A549 (cell line): ENCODE results near the gene CAP2. TPM values are rescaled to one million over a fixed set of nuclear protein-coding genes. Genes with fewer than 3 reads are reported as not detected.

Source experiments
- ATAC-seq, 2 experiments: fragments of 200-7000 bp in 1 of 2; fragments of >200 bp in 1 of 2; cut with Nextera tagmentation in 1 of 2; cut with Tn5 transposase in 1 of 2; 3 replicates each; pipeline versions ENCODE4 v1.8.0 to v1.9.1; 2018 to 2020; ENCODE audit warnings: mild to moderate bottlenecking in 1 of 2, moderate library complexity in 1 of 2
- CTCF ChIA-PET: fragments of 300-600 bp; sonication (Branson Sonifier 250); formaldehyde crosslinking; extraction: SDS; loops from one replicate; lab custom pipeline; 2021; ENCODE audit warnings: antibody characterized with exemption, inconsistent platforms; lab: Yijun Ruan, JAX
- POLR2A ChIA-PET: fragments of 350-600 bp; formaldehyde crosslinking; extraction: SDS; loops from one replicate; lab custom pipeline; 2021; ENCODE audit warnings: antibody characterized with exemption, inconsistent platforms; lab: Yijun Ruan, JAX
- DNase-seq, 2 experiments: peaks; one replicate each; pipeline versions ENCODE4 v3.0.0 to v3.0.0-alpha.2; 2011 to 2016; ENCODE audit warnings: low read depth in 1 of 2, low spot score in 1 of 2
- FAIRE-seq: peaks from 2 replicates; lab custom pipeline; 2011; peaks lifted over from hg19 to GRCh38; lab: Jason Lieb, UNC
- H3K27ac ChIP-seq, 2 experiments: fragments of >200 bp; sonication (Bioruptor Twin); formaldehyde crosslinking; 3 replicates each; pipeline ENCODE4 v1.5.1; 2016 to 2017
- H3K4me1 ChIP-seq: fragments of >200 bp; sonication (Bioruptor Twin); formaldehyde crosslinking; 3 replicates; pipeline ENCODE4 v1.6.1; 2016
- H3K4me2 ChIP-seq: fragments of >200 bp; sonication (Bioruptor Twin); formaldehyde crosslinking; 3 replicates; pipeline ENCODE4 v1.6.1; 2016
- H3K4me3 ChIP-seq: fragments of >200 bp; sonication (Bioruptor Twin); formaldehyde crosslinking; 3 replicates; pipeline ENCODE4 v1.5.1; 2016
- H3K9me3 ChIP-seq: fragments of >200 bp; sonication (Bioruptor Twin); formaldehyde crosslinking; 3 replicates; pipeline ENCODE4 v1.6.1; 2016
- BCL3 ChIP-seq: fragments of >200 bp; sonication (Bioruptor Twin); formaldehyde crosslinking; IDR thresholded peaks from 3 replicates; pipeline ENCODE4 v1.6.1; 2016
- CBX8 ChIP-seq: fragments of 200-600 bp; sonication (generic); IDR thresholded peaks from 2 replicates; pipeline ENCODE4 v1.6.1; 2016
- ELK1 ChIP-seq: fragments of 150-350 bp; IDR thresholded peaks from 2 replicates; pipeline ENCODE4 v1.6.1; 2014; ENCODE audit warnings: low read depth, mild to moderate bottlenecking, low read length
- EP300 ChIP-seq, 2 experiments: fragments of >200 bp; sonication (Bioruptor Twin); formaldehyde crosslinking; IDR thresholded peaks; 2 replicates in 1 of 2; 3 replicates in 1 of 2; pipeline ENCODE4 v1.6.1; 2016 to 2017
- FOXS1 ChIP-seq: fragments of 250-450 bp; sonication (Bioruptor Pico); IDR thresholded peaks from 2 replicates; pipeline ENCODE4 v1.5.0; 2020; ENCODE audit warnings: mild to moderate bottlenecking, moderate library complexity
- HDAC2 ChIP-seq: fragments of 200-600 bp; sonication (generic); IDR thresholded peaks from 2 replicates; pipeline ENCODE4 v1.6.1; 2016
- HES2 ChIP-seq: fragments of >200 bp; sonication (Bioruptor Twin); formaldehyde crosslinking; IDR thresholded peaks from 2 replicates; pipeline ENCODE4 v1.6.1; 2016
- HEYL ChIP-seq: fragments of 250-450 bp; sonication (Bioruptor Pico); IDR thresholded peaks from 2 replicates; pipeline ENCODE4 v1.8.0; 2021; ENCODE audit warnings: mild to moderate bottlenecking, moderate library complexity
- HMGXB4 ChIP-seq: fragments of 250-450 bp; sonication (Bioruptor Pico); IDR thresholded peaks from 2 replicates; pipeline ENCODE4 v1.5.0; 2021; ENCODE audit warnings: mild to moderate bottlenecking, moderate library complexity, borderline replicate concordance
- HOXA7 ChIP-seq: fragments of 250-450 bp; sonication (Bioruptor Pico); IDR thresholded peaks from 2 replicates; pipeline ENCODE4 v1.5.0; 2020; ENCODE audit warnings: mild to moderate bottlenecking, moderate library complexity
- HOXB13 ChIP-seq: fragments of 250-450 bp; sonication (Bioruptor Pico); IDR thresholded peaks from 2 replicates; pipeline ENCODE4 v1.5.0; 2020; ENCODE audit warnings: low read depth, mild to moderate bottlenecking, moderate library complexity
- JUN ChIP-seq, 2 experiments: fragments of >200 bp; sonication (Bioruptor Twin); formaldehyde crosslinking; IDR thresholded peaks; 2 replicates in 1 of 2; 3 replicates in 1 of 2; pipeline ENCODE4 v1.6.1; 2016 to 2017
- JUNB ChIP-seq: fragments of >200 bp; sonication (Bioruptor Twin); formaldehyde crosslinking; IDR thresholded peaks from 2 replicates; pipeline ENCODE4 v1.6.1; 2016
- KDM5A ChIP-seq: fragments of 200-600 bp; sonication (generic); IDR thresholded peaks from 2 replicates; pipeline ENCODE4 v1.6.1; 2016; ENCODE audit warnings: antibody characterized with exemption, mild to moderate bottlenecking
- MAFK ChIP-seq: fragments of 450-650 bp; IDR thresholded peaks from 2 replicates; pipeline ENCODE4 v1.6.1; 2014; ENCODE audit not compliant: partially characterized antibody
- MAZ ChIP-seq: fragments of 150-350 bp; IDR thresholded peaks from 2 replicates; pipeline ENCODE4 v1.6.1; 2014; ENCODE audit warnings: antibody characterized with exemption, low read depth, low read length, borderline replicate concordance
- MYC ChIP-seq: IDR thresholded peaks from 2 replicates; pipeline ENCODE4 v1.6.1; 2012; ENCODE audit warnings: mild to moderate bottlenecking, inconsistent platforms, low read length, improper control_type of control experiment, borderline replicate concordance
- NPAS2 ChIP-seq: fragments of 250-450 bp; sonication (Bioruptor Pico); IDR thresholded peaks from 2 replicates; pipeline ENCODE4 v1.8.0; 2022; ENCODE audit warnings: mild to moderate bottlenecking, moderate library complexity, borderline replicate concordance
- PBX3 ChIP-seq: IDR thresholded peaks from 2 replicates; pipeline ENCODE4 v1.6.1; 2012
- POLR2AphosphoS2 ChIP-seq: conservative IDR thresholded peaks from 2 replicates; pipeline ENCODE4 v1.6.1; 2012; ENCODE audit warnings: low read length, improper control_type of control experiment, inconsistent platforms
- RFX5 ChIP-seq: fragments of 450-650 bp; IDR thresholded peaks from 2 replicates; pipeline ENCODE4 v1.7.1; 2014; ENCODE audit warnings: antibody characterized with exemption, mild to moderate bottlenecking, moderate library complexity
- RNF2 ChIP-seq: fragments of 200-600 bp; sonication (generic); IDR thresholded peaks from 2 replicates; pipeline ENCODE4 v1.6.1; 2016; ENCODE audit warnings: low read depth, mild to moderate bottlenecking, antibody characterized with exemption, moderate library complexity, borderline replicate concordance
- SMC3 ChIP-seq: fragments of >200 bp; sonication (Bioruptor Twin); formaldehyde crosslinking; IDR thresholded peaks from 3 replicates; pipeline ENCODE4 v1.6.1; 2018; ENCODE audit warnings: inconsistent platforms
- USF2 ChIP-seq: fragments of 450-650 bp; IDR thresholded peaks from 2 replicates; pipeline ENCODE4 v1.6.1; 2014; ENCODE audit warnings: antibody characterized with exemption
- ZFP36 ChIP-seq: fragments of 450-650 bp; IDR thresholded peaks from 2 replicates; pipeline ENCODE4 v1.6.1; 2014; ENCODE audit warnings: borderline replicate concordance; ENCODE audit not compliant: partially characterized antibody
- ZSCAN20 ChIP-seq: fragments of 250-450 bp; sonication (Bioruptor Pico); IDR thresholded peaks from 2 replicates; pipeline ENCODE4 v1.8.0; 2022; ENCODE audit warnings: mild to moderate bottlenecking, moderate library complexity
- WGBS: methylation state at CpG from one replicate; pipeline ENCODE4 v1.1.6; 2017; ENCODE audit errors: missing lambda C conversion rate; 5-methylcytosine and 5-hydroxymethylcytosine counted together
- polyA plus RNA-seq, 4 experiments: library from polyadenylated mRNA; depleted of rRNA in 3 of 4; stranded (reverse); fragments of >200 nt; fragmentation: RNase III in 1 of 4; extraction: RNeasy Plus Mini Kit Qiagen cat#74134 plus additional on column Dnase treatment in 1 of 4; gene quantifications; 2 replicates in 3 of 4; 3 replicates in 1 of 4; pipeline ENCODE4 v1.2.3, GENCODE V29; 2011 to 2017

Gene CAP2
- polyA plus RNA-seq, 2 of the 4 experiments (the other 2 are of a cell fraction) = 27.2 to 43.3 TPM

GRCh38 chr6:17473554-17473953 is 80.2 kb downstream of the CAP2 start:
- Histone ChIP-seq H3K4me2 (peak overlapping the region; percentile 64), H3K4me3 (no peak overlapping the region), H3K9me3 (no peaks in the 10 kb centered on the region), H3K27ac (peak overlapping the region in 1 of 2 experiments; percentile 42; a peak in 1 of 6 replicates), H3K4me1 (peaks cover 38% of the 10 kb centered on the region)
- ChIA-PET CTCF (no interaction called here), POLR2A (no interaction called here)
- 87% methylated on average over 2 of the region's 2 CpGs for WGBS
- DNase-seq (no peak), FAIRE-seq (no peak), ATAC-seq (no peak)
- no peak for TF ChIP-seq MAZ
- TF ChIP-seq MAFK = no peak
- TF ChIP-seq RNF2 = no peak
- TF ChIP-seq SMC3 = no peak
- TF ChIP-seq JUNB = no peak
- no peak for TF ChIP-seq BCL3
- TF ChIP-seq KDM5A = no peak
- TF ChIP-seq HDAC2 = no peak

- no peak for FAIRE-seq
- CTCF ChIA-PET = interaction anchor here (0.6 kb wide), 1 partner anchor 42 kb away, joined by 4 read pairs; no protein-coding TSS in a partner anchor
- DNase-seq = no peak
- Histone ChIP-seq H3K9me3 (no peaks in the 10 kb centered on the region), H3K4me2 (no peak overlapping the region), H3K27ac (no peak overlapping the region), H3K4me1 (peaks cover 38% of the 10 kb centered on the region)
- POLR2A ChIA-PET = no interaction called here
- 93% methylated on average over 4 of the region's 4 CpGs for WGBS
- TF ChIP-seq MAFK (no peak), ZSCAN20 (CRISPR knock-in tag) (no peak), PBX3 (no peak), EP300 (IDR thresholded peaks at IDR 0.05) (no peak), FOXS1 (no peak), RFX5 (no peak)
- TF ChIP-seq, all 56 proteins: peak for 0
- ATAC-seq = no peak
- H3K4me3 ChIP-seq = no peak overlapping the region
Measured at GRCh38 chr6:17474289-17474688, 80.9 kb downstream of the CAP2 start.

- no peak overlapping the region for H3K4me3 ChIP-seq
- H3K27ac ChIP-seq = no peak overlapping the region
- 93% methylated on average over 4 of the region's 4 CpGs for whole genome bisulfite sequencing
- H3K4me2 ChIP-seq = no peak overlapping the region
- ATAC-seq (no peak), FAIRE-seq (no peak), DNase-seq (no peak)
- TF ChIP-seq HMGXB4 = no peak
- TF ChIP-seq MAFK = no peak
- no peak for TF ChIP-seq MYC
- TF ChIP-seq USF2 = no peak
- TF ChIP-seq MAZ = no peak
- TF ChIP-seq BCL3 = no peak
- TF ChIP-seq FOXS1 = no peak
- TF ChIP-seq HDAC2 = no peak
- TF ChIP-seq NPAS2 (CRISPR knock-in tag) = no peak
- TF ChIP-seq HOXA7 (CRISPR knock-in tag) = no peak
- no peak for TF ChIP-seq HEYL (CRISPR knock-in tag)
- no peak for TF ChIP-seq JUN (IDR thresholded peaks at IDR 0.05)
- TF ChIP-seq HES2 = no peak
- no peak for TF ChIP-seq CBX8
- TF ChIP-seq ELK1 = no peak
- TF ChIP-seq ZFP36 = no peak
- no peak for TF ChIP-seq HOXB13 (CRISPR knock-in tag)
- TF ChIP-seq POLR2AphosphoS2 = no peak
- ChIA-PET POLR2A (no interaction called here), CTCF (no interaction called here)
- H3K9me3 ChIP-seq = no peaks in the 10 kb centered on the region
- H3K4me1 ChIP-seq = peaks cover 31% of the 10 kb centered on the region
Measured at GRCh38 chr6:17475606-17476244, 82.3 kb downstream of the CAP2 start.
